Measurements from ENCODE around the gene SGPP2. TPM values are rescaled to one million over a fixed set of nuclear protein-coding genes. Genes with fewer than 3 reads are reported as not detected.

Gene SGPP2
- total and polyA plus RNA-seq, 5 experiments from 2014 or later = 0.31 to 0.33 TPM; not detected in 3

- Mint-ChIP-seq H3K27ac (no peak overlapping the region), H3K27me3 (peaks cover under 1 to 19% (median 2%) of the 10 kb centered on the region in 5 donors), H3K4me3 (no peak overlapping the region), H3K36me3 (no peaks in the 10 kb centered on the region), H3K4me1 (no peaks in the 10 kb centered on the region), H3K9me3 (peaks cover 0 to 11% (median 0%) of the 10 kb centered on the region in 9 donors)
- ATAC-seq (no peak), DNase-seq (no peak)
- POLR2A ChIA-PET = no interaction called here
Observed at GRCh38 chr2:222490131-222490530, 65.8 kb downstream of the SGPP2 start.

GRCh38 chr2:222492683-222493082 is 68.3 kb downstream of the SGPP2 start:
- Mint-ChIP-seq H3K4me3 (no peak overlapping the region), H3K36me3 (no peaks in the 10 kb centered on the region), H3K27ac (no peak overlapping the region), H3K27me3 (peaks cover 0 to 9% (median 3%) of the 10 kb centered on the region in 5 donors), H3K9me3 (peaks cover 0 to 11% (median 0%) of the 10 kb centered on the region in 9 donors), H3K4me1 (no peaks in the 10 kb centered on the region)
- no peak for DNase-seq
- ATAC-seq = no peak
- POLR2A ChIA-PET = no interaction called here

GRCh38 chr2:222494104-222494739 is 69.9 kb downstream of the SGPP2 start:
- ATAC-seq (no peak), DNase-seq (no peak)
- Mint-ChIP-seq H3K4me1 (no peaks in the 10 kb centered on the region), H3K4me3 (no peak overlapping the region), H3K9me3 (peaks cover 0 to 11% (median 0%) of the 10 kb centered on the region in 9 donors), H3K27ac (no peak overlapping the region), H3K27me3 (peaks cover 0 to 9% (median 3%) of the 10 kb centered on the region in 5 donors), H3K36me3 (no peaks in the 10 kb centered on the region)
- POLR2A ChIA-PET = no interaction called here

- POLR2A ChIA-PET = no interaction called here
- no peak for DNase-seq
Observed at GRCh38 chr2:222495388-222495787, 71.0 kb downstream of the SGPP2 start.

GRCh38 chr2:222499226-222499625 is 74.9 kb downstream of the SGPP2 start:
- ATAC-seq (no peak), DNase-seq (no peak)
- POLR2A ChIA-PET = no interaction called here
- Mint-ChIP-seq H3K27me3 (peaks cover 1 to 21% (median 14%) of the 10 kb centered on the region in 5 donors), H3K27ac (no peak overlapping the region), H3K36me3 (no peaks in the 10 kb centered on the region), H3K9me3 (peaks cover 0 to 3% (median 0%) of the 10 kb centered on the region in 9 donors), H3K4me3 (no peak overlapping the region), H3K4me1 (no peaks in the 10 kb centered on the region)

More at GRCh38 chr2:222495388-222495787, 71.0 kb downstream of the SGPP2 start:
- Mint-ChIP-seq H3K27me3 (peaks cover 0 to 15% (median 13%) of the 10 kb centered on the region in 5 donors), H3K4me1 (no peaks in the 10 kb centered on the region), H3K9me3 (peaks cover 0 to 11% (median 0%) of the 10 kb centered on the region in 9 donors), H3K4me3 (no peak overlapping the region), H3K36me3 (no peaks in the 10 kb centered on the region), H3K27ac (no peak overlapping the region)
- no peak for ATAC-seq

- ATAC-seq = no peak
- no peak for DNase-seq
- Mint-ChIP-seq H3K27me3 (peaks cover 4 to 19% (median 12%) of the 10 kb centered on the region in 5 donors), H3K9me3 (peaks cover 0 to 3% (median 0%) of the 10 kb centered on the region in 9 donors), H3K4me3 (no peak overlapping the region), H3K4me1 (no peaks in the 10 kb centered on the region), H3K27ac (no peak overlapping the region), H3K36me3 (no peaks in the 10 kb centered on the region)
- POLR2A ChIA-PET = no interaction called here
Observed at GRCh38 chr2:222504191-222504590, 79.8 kb downstream of the SGPP2 start.

- Mint-ChIP-seq H3K36me3 (no peaks in the 10 kb centered on the region), H3K4me3 (no peak overlapping the region), H3K27me3 (peaks cover 2 to 13% (median 8%) of the 10 kb centered on the region in 5 donors), H3K9me3 (peaks cover 0 to 3% (median 0%) of the 10 kb centered on the region in 9 donors), H3K4me1 (no peaks in the 10 kb centered on the region), H3K27ac (no peak overlapping the region)
- ATAC-seq = no peak
- POLR2A ChIA-PET = no interaction called here
- no peak for DNase-seq
Observed at GRCh38 chr2:222504719-222505118, 80.4 kb downstream of the SGPP2 start.

GRCh38 chr2:222506230-222506935 is 82.0 kb downstream of the SGPP2 start:
- no peaks in the 10 kb centered on the region for H3K4me1 Mint-ChIP-seq
- ATAC-seq (no peak), DNase-seq (no peak)
- H3K4me3 Mint-ChIP-seq = no peak overlapping the region
- peaks cover 0 to 3% (median 0%) of the 10 kb centered on the region in 9 donors for H3K9me3 Mint-ChIP-seq
- H3K36me3 Mint-ChIP-seq = no peaks in the 10 kb centered on the region
- POLR2A ChIA-PET = no interaction called here
- peaks cover 0 to 17% (median 10%) of the 10 kb centered on the region in 5 donors for H3K27me3 Mint-ChIP-seq
- H3K27ac Mint-ChIP-seq = no peak overlapping the region

- ATAC-seq = no peak
- POLR2A ChIA-PET = no interaction called here
- Mint-ChIP-seq H3K27me3 (peaks cover 7 to 30% (median 19%) of the 10 kb centered on the region in 5 donors), H3K4me3 (no peak overlapping the region), H3K9me3 (peaks cover 0 to 12% (median 2%) of the 10 kb centered on the region in 9 donors), H3K36me3 (no peaks in the 10 kb centered on the region), H3K27ac (peak overlapping the region in 1 of 10 donors; percentile 1), H3K4me1 (no peaks in the 10 kb centered on the region)
- no peak for DNase-seq
Observed at GRCh38 chr2:222514901-222515300, 90.6 kb downstream of the SGPP2 start.

GRCh38 chr2:222518570-222519381 is 94.4 kb downstream of the SGPP2 start:
- H3K4me1 Mint-ChIP-seq = no peaks in the 10 kb centered on the region
- H3K27ac Mint-ChIP-seq = no peak overlapping the region
- POLR2A ChIA-PET = no interaction called here
- no peak overlapping the region for H3K4me3 Mint-ChIP-seq
- H3K27me3 Mint-ChIP-seq = peaks cover 7 to 21% (median 17%) of the 10 kb centered on the region in 5 donors
- DNase-seq = no peak
- H3K36me3 Mint-ChIP-seq = no peaks in the 10 kb centered on the region
- no peak for ATAC-seq
- H3K9me3 Mint-ChIP-seq = peaks cover 0 to 6% (median 0%) of the 10 kb centered on the region in 9 donors

GRCh38 chr2:222521099-222521498 is 96.8 kb downstream of the SGPP2 start:
- Mint-ChIP-seq H3K27ac (no peak overlapping the region), H3K9me3 (peaks cover 0 to 6% (median 0%) of the 10 kb centered on the region in 9 donors), H3K36me3 (no peaks in the 10 kb centered on the region), H3K4me3 (no peak overlapping the region), H3K4me1 (no peaks in the 10 kb centered on the region), H3K27me3 (peaks cover 4 to 16% (median 9%) of the 10 kb centered on the region in 5 donors)
- no peak for DNase-seq
- POLR2A ChIA-PET = no interaction called here
- no peak for ATAC-seq

- DNase-seq (no peak), ATAC-seq (no peak)
- no peak overlapping the region for H3K27ac Mint-ChIP-seq
- peaks cover 0 to 6% (median 0%) of the 10 kb centered on the region in 9 donors for H3K9me3 Mint-ChIP-seq
- no peaks in the 10 kb centered on the region for H3K4me1 Mint-ChIP-seq
- peaks cover 3 to 7% (median 5%) of the 10 kb centered on the region in 5 donors for H3K27me3 Mint-ChIP-seq
- POLR2A ChIA-PET = no interaction called here
- H3K36me3 Mint-ChIP-seq = no peaks in the 10 kb centered on the region
- no peak overlapping the region for H3K4me3 Mint-ChIP-seq
Observed at GRCh38 chr2:222522082-222522481, 97.7 kb downstream of the SGPP2 start.

Data from naive thymus-derived CD8-positive, alpha-beta T cell (primary cell).